ENCODE measurements around the gene NUB1.

The NUB1 gene

GRCh38 chr7:151415375-151416105, 73.9 kb downstream of the NUB1 start:
- Histone ChIP-seq H3K9ac (no peak overlapping the region), H3K27ac (no peak overlapping the region), H3K4me3 (ENCODE audit: low read depth, low read length) (no peak overlapping the region), H3K36me3 (ENCODE audit: control insufficient read depth, insufficient read depth, low read length) (no peaks in the 10 kb centered on the region), H3K4me2 (ENCODE audit: low read length) (no peak overlapping the region), H3K79me2 (no peaks in the 10 kb centered on the region), H3K9me3 (ENCODE audit: control insufficient read depth, low read length) (no peaks in the 10 kb centered on the region), H3K4me1 (peaks cover 11% of the 10 kb centered on the region), H2AFZ (no peak overlapping the region), H3K27me3 (ENCODE audit: control insufficient read depth, insufficient read depth, low read length) (no peaks in the 10 kb centered on the region)
- TF ChIP-seq CTCF (IDR thresholded peaks at IDR 0.05), result no peak

GRCh38 chr7:151416112-151416940, 74.7 kb downstream of the NUB1 start:
- Histone ChIP-seq H2AFZ (peak overlapping the region; percentile 46), H3K4me2 (ENCODE audit: low read length) (no peak overlapping the region), H3K79me2 (no peaks in the 10 kb centered on the region), H3K9me3 (ENCODE audit: control insufficient read depth, low read length) (no peaks in the 10 kb centered on the region), H3K36me3 (ENCODE audit: control insufficient read depth, insufficient read depth, low read length) (no peaks in the 10 kb centered on the region), H3K4me1 (peaks cover 4% of the 10 kb centered on the region), H3K27ac (no peak overlapping the region), H3K4me3 (ENCODE audit: low read depth, low read length) (no peak overlapping the region), H3K27me3 (ENCODE audit: control insufficient read depth, insufficient read depth, low read length) (no peaks in the 10 kb centered on the region), H3K9ac (no peak overlapping the region)
- no peak for TF ChIP-seq CTCF (IDR thresholded peaks at IDR 0.05)

- TF ChIP-seq CTCF (IDR thresholded peaks at IDR 0.05), result no peak
- peak overlapping the region; percentile 46 for H2AFZ ChIP-seq
- no peaks in the 10 kb centered on the region for H3K79me2 ChIP-seq
- H3K27me3 ChIP-seq (ENCODE audit: control insufficient read depth, insufficient read depth, low read length), result no peaks in the 10 kb centered on the region
- no peak overlapping the region for H3K27ac ChIP-seq
- no peak overlapping the region for H3K4me3 ChIP-seq (ENCODE audit: low read depth, low read length)
- no peak overlapping the region for H3K4me2 ChIP-seq (ENCODE audit: low read length)
- no peaks in the 10 kb centered on the region for H3K36me3 ChIP-seq (ENCODE audit: control insufficient read depth, insufficient read depth, low read length)
- H3K4me1 ChIP-seq, result no peaks in the 10 kb centered on the region
- no peaks in the 10 kb centered on the region for H3K9me3 ChIP-seq (ENCODE audit: control insufficient read depth, low read length)
- H3K9ac ChIP-seq, result no peak overlapping the region
These were observed 75.3 kb downstream of the NUB1 start for GRCh38 chr7:151416941-151417315.

GRCh38 chr7:151420144-151420543, 78.5 kb downstream of the NUB1 start:
- Histone ChIP-seq H3K27ac (no peak overlapping the region), H3K4me2 (ENCODE audit: low read length) (no peak overlapping the region), H3K9me3 (ENCODE audit: control insufficient read depth, low read length) (no peaks in the 10 kb centered on the region), H3K4me3 (ENCODE audit: low read depth, low read length) (no peak overlapping the region), H3K36me3 (ENCODE audit: control insufficient read depth, insufficient read depth, low read length) (no peaks in the 10 kb centered on the region), H2AFZ (no peak overlapping the region), H3K79me2 (no peaks in the 10 kb centered on the region), H3K27me3 (ENCODE audit: control insufficient read depth, insufficient read depth, low read length) (no peaks in the 10 kb centered on the region), H3K9ac (no peak overlapping the region), H3K4me1 (no peaks in the 10 kb centered on the region)
- TF ChIP-seq CTCF (IDR thresholded peaks at IDR 0.05), result no peak

Measured in parathyroid adenoma (tissue), 2 donors.